HG03439 (cell line): ENCODE data around the gene USP47.

ENCODE experiments used
- ATAC-seq: cut with Tn5 transposase; IDR thresholded peaks from one replicate; pipeline ENCODE4 v1.9.1; 2021; ENCODE audit warnings: mild to moderate bottlenecking, moderate library complexity; ENCODE audit not compliant: unreplicated experiment

USP47 gene

DNA sequence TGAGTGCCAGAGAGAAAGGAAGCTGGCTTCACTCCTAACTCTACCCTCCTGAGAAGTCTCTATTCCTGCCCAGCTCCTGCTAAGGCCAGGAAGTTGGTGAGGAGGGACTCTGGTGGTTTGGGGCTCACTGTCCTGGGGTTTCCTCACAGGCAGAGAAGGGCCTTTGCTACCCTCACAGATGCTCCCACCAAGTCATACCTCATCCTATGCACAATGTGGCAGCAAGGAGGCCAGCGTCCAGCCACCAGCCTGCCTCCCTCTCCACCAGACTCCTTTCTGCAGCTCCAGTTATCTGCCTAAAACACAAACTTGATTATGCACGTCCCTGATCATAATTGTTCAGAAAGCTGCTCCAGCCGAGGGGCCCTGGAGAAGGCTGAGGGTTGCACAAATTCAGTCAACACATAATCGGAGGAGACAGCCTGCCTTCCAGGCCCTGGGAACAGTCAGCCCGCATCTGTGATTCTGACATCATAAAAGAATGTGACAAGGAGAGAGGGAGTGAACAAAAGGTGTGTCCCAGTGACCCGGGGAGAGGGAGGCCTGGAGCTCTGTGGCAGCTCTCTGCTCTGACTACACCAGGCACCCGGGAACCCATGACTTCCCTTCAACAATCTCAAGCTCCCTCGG lies 137.8 kb downstream of the USP47 start:
- ATAC-seq, result no peak

DNA sequence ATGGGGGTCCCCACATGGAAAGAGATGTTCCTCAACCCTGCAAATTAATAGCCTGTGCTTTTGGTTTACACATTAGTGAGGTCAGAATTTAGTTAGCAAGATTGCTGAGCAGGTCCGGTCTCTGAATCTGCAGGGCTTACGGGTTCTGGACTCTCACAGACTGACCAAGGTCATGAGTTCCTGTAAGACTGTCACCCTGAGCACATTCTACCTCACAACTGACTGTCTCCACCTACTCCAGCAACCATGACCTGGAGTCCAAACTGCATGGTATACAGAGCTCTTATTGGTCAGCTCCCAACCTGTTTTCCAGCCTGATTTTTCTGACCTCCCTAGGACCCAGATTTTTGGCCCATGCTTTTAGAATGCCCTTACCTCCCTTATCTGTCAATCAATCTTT lies 138.4 kb downstream of the USP47 start:
- ATAC-seq, result no peak

DNA sequence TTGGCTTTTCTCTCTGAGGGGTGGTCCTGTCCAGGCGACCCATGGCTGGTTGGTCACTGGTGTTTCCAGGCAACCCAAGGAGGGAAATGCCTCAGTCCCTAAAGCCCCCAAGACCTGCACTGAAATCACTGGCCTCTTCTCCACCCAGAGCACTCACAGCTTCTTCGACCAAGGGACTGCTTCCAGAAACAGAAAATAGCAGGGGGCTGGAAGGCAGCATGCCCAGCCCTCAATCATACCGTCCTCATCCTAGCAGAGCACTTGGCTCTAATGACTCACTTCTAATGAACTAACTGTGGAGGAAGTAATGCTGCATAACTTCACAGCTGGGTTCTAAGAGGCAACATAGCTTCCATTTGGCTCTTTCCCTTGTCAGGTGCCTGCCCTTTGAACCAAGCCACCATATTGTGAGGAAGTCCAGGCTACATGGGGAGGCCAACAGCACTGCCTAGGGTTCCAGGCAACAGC lies 139.1 kb downstream of the USP47 start:
- ATAC-seq, result no peak

DNA sequence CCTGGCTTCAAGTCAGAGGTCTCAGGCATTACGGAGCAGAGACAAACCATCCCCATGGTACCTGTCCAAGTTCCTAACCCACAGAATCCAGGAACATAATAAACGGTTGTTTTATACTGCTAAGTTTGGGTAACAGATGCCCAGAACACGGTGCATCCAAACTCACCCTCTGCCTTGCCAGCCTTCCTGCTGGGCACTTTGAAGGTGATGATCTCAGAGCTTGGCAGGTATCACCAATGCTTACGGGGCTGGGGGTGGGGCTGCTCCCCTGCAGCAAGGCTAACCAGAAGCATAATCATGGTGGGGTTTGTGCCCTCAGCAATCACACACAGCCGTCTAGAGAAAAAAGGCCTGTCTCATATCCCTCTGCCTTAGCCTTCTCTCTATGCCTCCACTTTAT lies 139.6 kb downstream of the USP47 start:
- ATAC-seq, result no peak

- ATAC-seq, result no peak
Observed at GRCh38 chr11:11981840-11982239, 140.1 kb downstream of the USP47 start.

DNA sequence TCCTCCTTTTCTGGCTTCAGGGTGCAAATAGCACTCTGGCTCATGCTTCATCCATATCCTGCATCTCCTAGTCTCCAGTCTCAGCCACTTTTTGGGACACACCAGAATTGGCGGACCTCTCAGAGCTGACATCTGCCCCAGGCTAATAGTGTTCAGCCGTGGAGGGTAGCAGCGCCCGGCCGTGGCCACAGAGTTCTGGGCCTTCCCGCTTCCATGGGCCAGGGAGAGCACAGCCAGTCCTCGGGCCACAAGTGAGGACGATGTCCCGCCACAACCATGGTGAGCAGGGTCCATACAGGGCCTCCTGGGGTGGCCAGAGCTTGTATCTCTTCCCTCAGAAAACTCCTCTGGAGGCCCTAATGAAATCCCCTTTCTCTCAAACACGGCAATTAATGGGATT lies 140.7 kb downstream of the USP47 start:
- no peak for ATAC-seq

- ATAC-seq, result no peak
Observed at GRCh38 chr11:11982975-11983374, 141.2 kb downstream of the USP47 start.

- ATAC-seq, result no peak
Observed at GRCh38 chr11:11983427-11983826, 141.7 kb downstream of the USP47 start.

DNA sequence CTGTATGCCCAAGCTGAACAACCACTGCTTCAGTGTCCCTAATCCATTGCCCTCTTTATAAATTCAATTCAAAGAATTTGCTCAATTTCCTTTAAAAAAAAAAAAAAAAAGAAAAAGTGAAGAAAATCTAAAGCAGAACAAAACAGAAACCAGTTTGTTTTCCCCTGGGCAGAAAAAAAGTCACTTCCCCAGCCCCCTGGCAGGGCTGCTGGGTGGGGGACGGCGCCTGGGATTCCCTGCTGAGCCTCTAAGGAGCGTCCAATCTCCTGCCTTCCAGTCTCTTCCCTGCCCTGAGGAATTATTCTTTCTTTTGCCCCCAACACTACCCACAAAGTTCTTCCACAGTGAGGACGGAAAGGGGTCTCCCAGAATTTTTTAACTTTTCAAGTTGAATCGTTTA lies 142.8 kb downstream of the USP47 start:
- no peak for ATAC-seq

DNA sequence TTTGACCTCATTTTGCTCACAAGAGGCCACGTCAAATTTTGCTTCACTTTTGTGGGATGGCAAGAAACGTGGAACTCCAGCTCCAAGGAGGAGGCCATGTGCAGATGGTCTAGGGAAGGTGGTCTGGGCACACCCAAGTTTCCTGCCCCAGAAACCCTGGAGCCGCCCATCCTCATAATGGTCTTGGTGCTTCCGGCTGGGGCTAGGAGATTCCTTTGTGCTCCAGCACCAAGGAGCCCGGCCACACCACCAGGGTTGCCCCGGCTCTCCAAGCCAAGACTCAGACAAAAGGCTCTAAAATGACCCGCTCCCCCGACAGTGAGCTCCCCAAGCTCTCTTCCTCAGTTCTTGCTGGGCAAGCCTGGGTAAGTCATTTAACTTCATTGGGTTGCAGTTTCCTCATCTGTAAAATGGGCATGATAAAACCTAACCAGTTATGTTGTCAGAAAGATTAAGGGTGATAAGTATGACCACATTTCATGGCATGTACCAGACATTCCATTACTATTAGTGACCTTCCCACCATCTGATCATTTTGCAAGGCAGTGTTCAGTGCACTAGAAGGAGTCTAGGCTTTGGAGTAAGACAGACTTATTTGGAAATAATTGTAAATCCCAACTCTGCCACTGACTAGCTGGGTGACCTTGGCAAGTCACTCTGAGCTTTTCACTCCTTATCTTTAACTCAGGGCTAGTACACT lies 143.4 kb downstream of the USP47 start:
- no peak for ATAC-seq

- ATAC-seq, result no peak
Observed at GRCh38 chr11:11985954-11986949, 144.5 kb downstream of the USP47 start.

GRCh38 chr11:11987503-11988022 lies 145.8 kb downstream of the USP47 start:
- ATAC-seq, result no peak

DNA sequence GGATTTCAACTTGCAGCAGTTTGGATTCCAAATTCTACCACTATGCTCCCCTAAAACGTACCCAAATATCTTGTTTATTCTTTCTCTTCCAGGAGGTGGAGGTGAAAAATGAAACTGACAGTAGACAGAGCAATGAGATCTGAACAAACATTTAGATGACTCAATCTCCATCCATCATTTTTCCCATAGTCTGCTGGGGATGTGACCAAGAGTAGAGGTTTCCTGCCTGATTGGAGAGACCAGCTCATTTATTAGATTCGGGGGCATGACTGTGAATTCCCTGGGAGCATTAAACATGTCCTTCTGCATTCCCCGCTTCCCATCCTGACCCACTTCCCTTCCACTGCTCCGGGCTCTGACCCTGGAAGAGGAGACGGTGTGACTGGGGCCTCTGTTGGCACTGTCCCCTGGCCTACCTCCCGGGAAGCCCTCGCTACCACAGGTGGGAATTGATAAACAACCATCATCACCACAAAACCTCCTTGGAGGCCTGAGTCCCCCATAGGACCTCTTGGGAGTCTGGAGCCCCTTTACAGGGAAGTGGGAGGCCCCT lies 146.4 kb downstream of the USP47 start:
- ATAC-seq, result no peak

- ATAC-seq, result no peak
Observed at GRCh38 chr11:11988681-11989261, 147.0 kb downstream of the USP47 start.

GRCh38 chr11:11989774-11990744 lies 148.3 kb downstream of the USP47 start:
- ATAC-seq, result no peak

GRCh38 chr11:11992257-11993212 lies 150.8 kb downstream of the USP47 start:
- no peak for ATAC-seq

- ATAC-seq, result no peak
Observed at GRCh38 chr11:11993839-11994238, 152.1 kb downstream of the USP47 start.

- ATAC-seq, result no peak
Observed at GRCh38 chr11:11995601-11996000, 153.8 kb downstream of the USP47 start.
